GM18499 (cell line): Measurements from ENCODE around the gene GALNT13.

Source experiments
- ATAC-seq: cut with Tn5 transposase; IDR thresholded peaks from one replicate; pipeline ENCODE4 v1.9.1; 2021; ENCODE audit warnings: moderate number of reproducible peaks; ENCODE audit not compliant: insufficient read depth, unreplicated experiment

GALNT13 gene

GRCh38 chr2:154097833-154098398, 226.2 kb downstream of the GALNT13 start:
- ATAC-seq = no peak

- ATAC-seq = no peak
Observed at GRCh38 chr2:154120706-154121105, 249.0 kb downstream of the GALNT13 start.

GRCh38 chr2:154125891-154126290, 254.2 kb downstream of the GALNT13 start:
- no peak for ATAC-seq

- ATAC-seq = no peak
Observed at GRCh38 chr2:154130821-154131220, 259.1 kb downstream of the GALNT13 start.

GRCh38 chr2:154132827-154133226, 261.1 kb downstream of the GALNT13 start:
- no peak for ATAC-seq

- no peak for ATAC-seq
Observed at GRCh38 chr2:154133823-154134222, 262.1 kb downstream of the GALNT13 start.

GRCh38 chr2:154140249-154141025, 268.7 kb downstream of the GALNT13 start:
- ATAC-seq = no peak

- no peak for ATAC-seq
Observed at GRCh38 chr2:154142480-154142879, 270.8 kb downstream of the GALNT13 start.

GRCh38 chr2:154143105-154143504, 271.4 kb downstream of the GALNT13 start:
- no peak for ATAC-seq

GRCh38 chr2:154158101-154158500, 286.4 kb downstream of the GALNT13 start:
- ATAC-seq = no peak

GRCh38 chr2:154161286-154161685, 289.6 kb downstream of the GALNT13 start:
- no peak for ATAC-seq

- ATAC-seq = no peak
Observed at GRCh38 chr2:154170400-154170799, 298.7 kb downstream of the GALNT13 start.

- no peak for ATAC-seq
Observed at GRCh38 chr2:154173164-154173563, 301.4 kb downstream of the GALNT13 start.

GRCh38 chr2:154173919-154174318, 302.2 kb downstream of the GALNT13 start:
- no peak for ATAC-seq

GRCh38 chr2:154182008-154182407, 310.3 kb downstream of the GALNT13 start:
- no peak for ATAC-seq

GRCh38 chr2:154187948-154188347, 316.2 kb downstream of the GALNT13 start:
- ATAC-seq = no peak

- no peak for ATAC-seq
Observed at GRCh38 chr2:154189953-154190352, 318.2 kb downstream of the GALNT13 start.

GRCh38 chr2:154193246-154193645, 321.5 kb downstream of the GALNT13 start:
- no peak for ATAC-seq

- ATAC-seq = no peak
Observed at GRCh38 chr2:154194909-154195643, 323.4 kb downstream of the GALNT13 start.

GRCh38 chr2:154195644-154196195, 324.0 kb downstream of the GALNT13 start:
- no peak for ATAC-seq

- no peak for ATAC-seq
Observed at GRCh38 chr2:154198866-154199265, 327.1 kb downstream of the GALNT13 start.
